ENCODE measurements around the gene PRDX6.

Gene PRDX6

GRCh38 chr1:173482683-173483082, 5.5 kb downstream of the PRDX6 start:
- Histone ChIP-seq H3K27ac (ENCODE audit: low read length) (peak overlapping the region; percentile 0; the same call in 1 of the 2 replicates), H3K27me3 (replicated peaks; ENCODE audit: insufficient read depth, low read length) (no peaks in the 10 kb centered on the region), H4K20me1 (ENCODE audit: insufficient read depth, low read length) (no peaks in the 10 kb centered on the region), H3K79me2 (ENCODE audit: low read length) (peaks cover 26% of the 10 kb centered on the region), H3K9me2 (replicated peaks; ENCODE audit: insufficient read depth, low read length) (no peaks in the 10 kb centered on the region), H3K4me3 (ENCODE audit: low read length) (no peak overlapping the region), H2AFZ (ENCODE audit: low read length) (no peak overlapping the region), H3K36me3 (replicated peaks; ENCODE audit: insufficient read depth, low read length) (peaks cover 5% of the 10 kb centered on the region), H3F3A (ENCODE audit: insufficient read depth, low read length) (no peaks in the 10 kb centered on the region), H3K4me1 (ENCODE audit: low read length) (peaks cover 30% of the 10 kb centered on the region), H3K9me3 (replicated peaks; ENCODE audit: insufficient read depth, low read length) (no peaks in the 10 kb centered on the region), H3K4me2 (ENCODE audit: low read depth, low read length) (no peak overlapping the region), H3K9ac (ENCODE audit: low read length) (no peak overlapping the region)
- no peak for DNase-seq
- TF ChIP-seq EZH2phosphoT487 (IDR thresholded peaks at IDR 0.05; ENCODE audit: low read length) (no peak), CTCF (IDR thresholded peaks at IDR 0.05; ENCODE audit: low read length) (no peak), EZH2 (optimal IDR thresholded peaks at IDR 0.05; ENCODE audit: low read depth, low read length) (no peak)

- Histone ChIP-seq H3K27me3 (replicated peaks; ENCODE audit: insufficient read depth, low read length) (no peaks in the 10 kb centered on the region), H3F3A (ENCODE audit: insufficient read depth, low read length) (no peaks in the 10 kb centered on the region), H4K20me1 (ENCODE audit: insufficient read depth, low read length) (no peaks in the 10 kb centered on the region), H3K4me2 (ENCODE audit: low read depth, low read length) (no peak overlapping the region), H3K9ac (ENCODE audit: low read length) (no peak overlapping the region), H3K36me3 (replicated peaks; ENCODE audit: insufficient read depth, low read length) (peaks cover 5% of the 10 kb centered on the region), H3K27ac (ENCODE audit: low read length) (no peak overlapping the region), H2AFZ (ENCODE audit: low read length) (no peak overlapping the region), H3K9me3 (replicated peaks; ENCODE audit: insufficient read depth, low read length) (no peaks in the 10 kb centered on the region), H3K79me2 (ENCODE audit: low read length) (peaks cover 10% of the 10 kb centered on the region), H3K4me3 (ENCODE audit: low read length) (no peak overlapping the region), H3K4me1 (ENCODE audit: low read length) (peaks cover 19% of the 10 kb centered on the region), H3K9me2 (replicated peaks; ENCODE audit: insufficient read depth, low read length) (no peaks in the 10 kb centered on the region)
- no peak for TF ChIP-seq EZH2 (optimal IDR thresholded peaks at IDR 0.05; ENCODE audit: low read depth, low read length)
- no peak for DNase-seq
Measured at GRCh38 chr1:173484276-173484675, 7.1 kb downstream of the PRDX6 start.

GRCh38 chr1:173485401-173485800, 8.3 kb downstream of the PRDX6 start:
- Histone ChIP-seq H3K9me3 (replicated peaks; ENCODE audit: insufficient read depth, low read length) (no peaks in the 10 kb centered on the region), H3K27ac (ENCODE audit: low read length) (no peak overlapping the region), H3K9me2 (replicated peaks; ENCODE audit: insufficient read depth, low read length) (no peaks in the 10 kb centered on the region), H3F3A (ENCODE audit: insufficient read depth, low read length) (no peaks in the 10 kb centered on the region), H3K4me1 (ENCODE audit: low read length) (peaks cover 14% of the 10 kb centered on the region), H3K27me3 (replicated peaks; ENCODE audit: insufficient read depth, low read length) (no peaks in the 10 kb centered on the region), H3K9ac (ENCODE audit: low read length) (no peak overlapping the region), H3K79me2 (ENCODE audit: low read length) (no peaks in the 10 kb centered on the region), H3K4me2 (ENCODE audit: low read depth, low read length) (no peak overlapping the region), H3K36me3 (replicated peaks; ENCODE audit: insufficient read depth, low read length) (peaks cover 5% of the 10 kb centered on the region), H4K20me1 (ENCODE audit: insufficient read depth, low read length) (no peaks in the 10 kb centered on the region), H3K4me3 (ENCODE audit: low read length) (no peak overlapping the region), H2AFZ (ENCODE audit: low read length) (no peak overlapping the region)
- TF ChIP-seq CTCF (IDR thresholded peaks at IDR 0.05; ENCODE audit: low read length) (no peak), EZH2 (optimal IDR thresholded peaks at IDR 0.05; ENCODE audit: low read depth, low read length) (no peak), EZH2phosphoT487 (IDR thresholded peaks at IDR 0.05; ENCODE audit: low read length) (no peak)
- no peak for DNase-seq

GRCh38 chr1:173488001-173488400, 10.9 kb downstream of the PRDX6 start:
- Histone ChIP-seq H2AFZ (ENCODE audit: low read length) (no peak overlapping the region), H3K4me3 (ENCODE audit: low read length) (no peak overlapping the region), H3K79me2 (ENCODE audit: low read length) (no peaks in the 10 kb centered on the region), H3K9ac (ENCODE audit: low read length) (no peak overlapping the region), H3K4me2 (ENCODE audit: low read depth, low read length) (no peak overlapping the region), H3K9me2 (replicated peaks; ENCODE audit: insufficient read depth, low read length) (no peaks in the 10 kb centered on the region), H3K36me3 (replicated peaks; ENCODE audit: insufficient read depth, low read length) (peaks cover 5% of the 10 kb centered on the region), H3K27me3 (replicated peaks; ENCODE audit: insufficient read depth, low read length) (no peaks in the 10 kb centered on the region), H4K20me1 (ENCODE audit: insufficient read depth, low read length) (no peaks in the 10 kb centered on the region), H3F3A (ENCODE audit: insufficient read depth, low read length) (no peaks in the 10 kb centered on the region), H3K4me1 (ENCODE audit: low read length) (peaks cover under 1% of the 10 kb centered on the region; the same call in 1 of the 2 replicates), H3K9me3 (replicated peaks; ENCODE audit: insufficient read depth, low read length) (no peaks in the 10 kb centered on the region), H3K27ac (ENCODE audit: low read length) (no peak overlapping the region)
- no peak for DNase-seq
- TF ChIP-seq CTCF (IDR thresholded peaks at IDR 0.05; ENCODE audit: low read length) (no peak), EZH2 (optimal IDR thresholded peaks at IDR 0.05; ENCODE audit: low read depth, low read length) (no peak), EZH2phosphoT487 (IDR thresholded peaks at IDR 0.05; ENCODE audit: low read length) (no peak)
